ENCODE results near the gene ANKRD6.

Gene ANKRD6

GRCh38 chr6:89662659-89663223 lies 229.8 kb downstream of the ANKRD6 start:
- no peak for DNase-seq

GRCh38 chr6:89667872-89668556 lies 235.1 kb downstream of the ANKRD6 start:
- no peak for DNase-seq

- no peak for DNase-seq
These were observed 236.1 kb downstream of the ANKRD6 start for GRCh38 chr6:89669002-89669401.

DNA sequence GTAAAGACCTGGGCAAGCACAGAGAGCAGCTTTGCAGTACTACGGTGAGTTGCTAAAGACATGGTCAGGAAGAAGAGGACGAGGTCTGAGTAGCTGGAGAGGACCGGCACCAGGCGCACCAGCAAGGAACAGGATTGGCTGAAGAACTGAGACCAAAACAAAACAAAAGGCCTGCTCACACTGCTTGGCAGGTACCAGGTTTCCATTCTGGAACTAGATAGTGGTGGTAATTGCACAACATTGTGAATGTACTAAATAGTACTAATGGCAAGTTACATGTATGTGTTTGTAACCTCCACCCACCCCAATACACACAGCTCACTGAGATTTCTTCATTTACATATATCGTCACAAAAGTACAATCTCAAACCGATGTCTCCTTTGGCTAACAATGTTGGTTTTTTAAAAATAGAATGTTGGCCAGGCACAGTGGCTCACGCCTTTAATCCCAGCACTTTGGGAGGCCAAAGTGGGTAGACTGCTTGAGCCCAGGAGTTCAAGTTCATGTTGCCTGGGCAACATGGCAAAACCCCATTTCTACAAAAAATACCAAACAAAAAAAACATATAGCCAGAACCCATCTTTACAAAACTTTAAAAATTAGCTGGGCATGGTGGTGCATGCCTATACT lies 238.1 kb downstream of the ANKRD6 start:
- no peak for DNase-seq

DNA sequence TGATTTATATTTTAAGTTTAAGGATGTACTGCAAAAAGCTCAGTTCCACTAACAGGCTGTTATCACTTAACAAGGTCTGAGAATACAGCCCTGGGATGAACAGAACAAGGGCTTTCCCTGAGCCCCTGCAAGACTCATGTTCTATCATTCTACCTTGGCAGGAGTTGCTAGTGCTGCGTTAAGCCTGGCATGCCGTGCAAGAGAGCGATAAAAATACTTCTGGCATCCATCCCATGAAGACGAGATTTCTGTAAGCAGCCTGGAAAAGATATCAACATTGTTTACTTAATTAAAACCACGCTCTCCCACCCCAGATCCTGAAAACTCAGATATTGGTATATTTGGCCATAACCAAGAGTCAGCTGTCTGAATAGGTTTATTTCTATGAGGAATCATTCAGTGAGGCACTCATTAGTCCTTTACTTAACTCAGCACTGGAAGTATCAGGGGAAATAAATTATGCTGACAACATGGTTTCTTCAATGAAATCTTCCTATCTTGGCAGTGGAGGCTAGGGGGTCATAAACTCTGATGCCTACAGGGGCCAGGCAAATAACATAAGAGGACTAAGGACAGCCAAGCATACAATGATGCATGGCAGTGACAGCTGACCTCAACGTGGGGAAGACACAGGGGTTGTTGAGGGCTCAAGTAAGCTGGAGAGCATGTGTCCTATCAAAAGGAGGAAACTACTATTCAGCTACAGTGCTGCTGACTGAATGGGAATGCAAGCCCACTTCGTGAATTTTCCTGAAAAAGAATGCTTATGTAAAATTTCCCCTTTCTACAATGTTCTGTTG lies 243.2 kb downstream of the ANKRD6 start:
- no peak for DNase-seq

GRCh38 chr6:89678531-89678930 lies 245.6 kb downstream of the ANKRD6 start:
- DNase-seq: no peak

- no peak for DNase-seq
These were observed 246.5 kb downstream of the ANKRD6 start for GRCh38 chr6:89679215-89680120.

DNA sequence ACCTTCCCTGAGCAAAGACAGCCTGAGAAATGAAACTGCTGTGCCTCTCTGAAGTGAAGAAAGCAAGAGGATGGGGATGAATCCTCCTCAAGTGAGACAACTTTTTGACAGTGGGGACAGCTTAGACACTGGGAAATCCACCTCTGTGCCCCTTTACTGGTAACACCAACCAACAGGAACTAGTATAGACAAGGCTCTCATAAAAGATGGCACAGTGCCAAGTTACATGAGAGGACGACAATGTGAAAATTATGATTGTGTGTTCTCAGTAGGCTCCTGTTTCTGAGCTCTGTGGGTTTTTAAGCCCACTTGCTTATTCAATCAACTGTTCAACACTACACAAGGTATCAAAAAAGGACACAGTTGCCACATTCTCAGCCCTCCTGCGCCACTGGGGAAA lies 247.2 kb downstream of the ANKRD6 start:
- DNase-seq: no peak

DNA sequence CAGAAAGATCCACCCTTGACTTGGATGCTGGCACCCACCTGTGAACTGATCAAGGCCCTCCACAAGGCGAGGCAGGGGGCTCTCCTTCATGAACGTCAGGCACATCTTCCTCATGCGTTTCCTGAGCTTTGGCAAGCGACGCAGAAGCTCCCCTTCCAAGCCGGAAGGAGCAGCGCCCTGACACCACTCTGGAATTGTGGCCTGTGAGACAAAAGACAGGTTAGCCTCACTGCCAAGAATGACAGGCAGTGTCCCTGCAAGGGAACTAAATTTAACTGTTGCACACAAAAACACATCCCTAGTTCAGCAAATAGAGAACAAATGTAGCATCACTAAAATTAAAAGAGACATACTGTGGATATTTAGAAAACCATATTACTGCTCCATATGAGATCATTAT lies 247.6 kb downstream of the ANKRD6 start:
- no peak for DNase-seq

GRCh38 chr6:89681983-89682564 lies 249.1 kb downstream of the ANKRD6 start:
- DNase-seq: no peak

GRCh38 chr6:89682991-89683390 lies 250.0 kb downstream of the ANKRD6 start:
- no peak for DNase-seq

Measured in inflammatory macrophage treated with lipopolysaccharide for 1 hour (primary cell).